ENCODE data around the gene SLC27A1.

GRCh38 chr19:17527326-17527725 lies 57.0 kb downstream of the SLC27A1 start:
- TF ChIP-seq CTCF (IDR thresholded peaks at IDR 0.05), result no peak
- TF ChIP-seq POLR2A (IDR thresholded peaks at IDR 0.05), result no peak
